ENCODE data around the gene NDUFA12.
"Not testable (repeated sequence)": the region's sequence is repeated elsewhere in the genome, so short reads cannot be mapped to it uniquely, and the experiment has no call there.

Gene NDUFA12

DNA sequence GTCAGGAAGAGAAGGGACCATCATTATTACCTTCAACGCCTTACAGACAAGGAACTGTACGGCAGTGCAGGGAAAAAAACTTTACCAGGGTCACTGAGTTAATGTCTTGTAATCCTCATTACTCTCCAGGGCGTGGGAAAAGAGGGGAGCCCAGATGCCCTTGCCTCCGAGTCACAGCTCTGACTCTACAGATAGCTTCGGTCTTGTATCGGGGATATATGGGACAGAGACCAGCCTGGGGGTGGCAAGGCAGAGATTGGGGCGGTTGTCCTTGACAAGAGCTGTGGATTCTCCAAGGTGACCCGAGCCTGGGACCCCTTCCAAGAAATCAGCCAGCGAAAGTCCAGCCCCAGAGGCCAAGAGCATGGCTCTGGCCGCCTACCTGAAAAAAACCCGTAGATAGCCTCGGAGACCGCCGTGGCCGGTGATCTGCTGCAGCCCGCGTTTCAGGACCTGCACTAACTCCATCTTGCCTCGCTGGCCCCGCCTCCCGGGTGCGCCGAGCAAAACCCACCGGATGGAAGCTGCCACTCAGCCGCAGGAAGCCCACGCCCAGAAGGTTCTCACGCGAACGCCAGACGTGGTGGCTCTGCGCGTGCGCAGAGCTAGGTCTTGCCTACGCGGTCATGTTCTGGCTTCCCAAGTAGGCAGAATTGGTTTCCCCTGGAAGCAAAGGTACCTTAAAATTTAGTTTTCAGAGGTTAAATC, at the start of gene NDUFA12:
TSS of gene NDUFA12 (minus strand) at position 485 of the 708 bp plus-strand sequence. CDS start at position 468, 17 bp downstream.
- DNase-seq: peak; percentile 92

GRCh38 chr12:95051241-95051640, 47.7 kb upstream of the NDUFA12 start:
- no peak for DNase-seq

- DNase-seq: no peak
Observed at GRCh38 chr12:95037906-95038305, 34.4 kb upstream of the NDUFA12 start.

DNA sequence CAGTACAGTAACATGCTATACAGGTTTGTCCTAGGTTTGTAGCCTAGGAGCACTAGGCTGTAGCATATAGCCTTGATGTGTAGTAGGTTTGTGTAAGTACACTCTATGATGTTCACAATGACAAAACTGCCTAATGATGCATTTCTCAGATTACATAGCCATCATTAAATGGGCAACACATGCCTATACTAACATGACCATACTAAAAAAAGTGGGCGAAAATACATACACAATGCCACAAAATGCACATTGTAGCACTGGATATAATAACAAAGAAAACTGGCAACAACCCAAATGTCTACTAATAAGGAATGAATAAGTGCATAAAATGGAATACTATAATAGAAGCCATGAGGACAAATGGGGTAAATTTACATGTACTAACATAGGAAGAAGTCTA, 31.3 kb upstream of the NDUFA12 start:
- no peak for DNase-seq

DNA sequence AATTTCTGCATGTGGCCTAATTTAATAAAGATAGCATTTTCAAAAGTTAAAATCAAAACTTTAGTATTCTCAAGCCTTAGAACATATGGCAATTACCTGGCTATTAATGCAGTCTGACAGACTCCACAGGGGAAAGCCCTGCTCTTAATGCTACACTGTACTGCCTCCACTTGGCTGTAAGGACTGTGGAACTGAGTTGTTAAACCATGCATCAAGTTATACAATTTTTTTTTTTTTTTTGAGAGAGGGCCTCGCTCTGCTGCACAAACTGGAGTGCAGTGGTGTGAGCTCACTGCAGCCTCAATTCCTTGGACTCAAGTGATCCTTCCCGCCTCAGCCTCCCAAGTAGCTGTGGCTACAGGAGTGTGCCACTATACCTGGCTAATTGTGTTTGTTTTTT, 19.0 kb upstream of the NDUFA12 start:
- no peak for DNase-seq

- DNase-seq: no peak
Observed at GRCh38 chr12:95017482-95017881, 14.0 kb upstream of the NDUFA12 start.

- no peak for DNase-seq
Observed at GRCh38 chr12:95016120-95016519, 12.6 kb upstream of the NDUFA12 start.

DNA sequence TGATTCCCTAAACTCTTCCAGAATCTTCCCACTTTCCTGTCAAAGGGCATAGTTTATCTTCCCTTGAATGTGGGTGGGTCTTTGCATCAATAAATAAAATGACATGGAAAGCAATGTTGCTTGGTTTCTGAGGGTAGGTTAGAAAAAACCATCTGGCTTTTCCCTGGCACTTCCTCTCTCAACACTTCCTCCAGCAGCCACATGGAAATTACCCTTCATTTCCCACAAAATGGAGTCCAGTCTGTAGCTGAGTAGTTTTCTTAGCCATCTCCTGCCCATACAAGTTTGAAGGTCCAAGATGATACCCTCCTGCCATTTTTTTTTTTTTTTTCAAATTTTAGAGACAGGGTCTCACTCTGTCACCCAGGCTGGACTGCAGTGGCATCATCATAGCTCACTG, 11.1 kb upstream of the NDUFA12 start:
- DNase-seq: no peak

DNA sequence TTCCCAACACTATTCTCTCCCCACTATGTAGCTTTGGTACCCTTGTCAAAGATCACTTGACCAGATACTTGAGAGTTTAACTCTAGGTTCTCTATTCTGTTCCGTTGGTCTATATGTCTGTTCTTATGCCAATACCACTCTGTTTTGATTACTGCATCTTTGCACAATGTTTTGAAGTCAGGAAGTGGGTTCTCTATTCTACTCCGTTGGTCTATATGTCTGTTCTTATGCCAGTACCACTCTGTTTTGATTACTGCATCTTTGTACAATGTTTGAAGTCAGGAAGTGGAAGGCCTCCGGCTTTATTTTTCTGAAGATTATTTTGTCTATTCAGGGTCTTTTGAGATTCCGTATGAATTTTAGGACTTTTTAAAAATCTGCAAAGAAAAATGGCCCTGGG, 2.7 kb upstream of the NDUFA12 start:
- no peak for DNase-seq

DNA sequence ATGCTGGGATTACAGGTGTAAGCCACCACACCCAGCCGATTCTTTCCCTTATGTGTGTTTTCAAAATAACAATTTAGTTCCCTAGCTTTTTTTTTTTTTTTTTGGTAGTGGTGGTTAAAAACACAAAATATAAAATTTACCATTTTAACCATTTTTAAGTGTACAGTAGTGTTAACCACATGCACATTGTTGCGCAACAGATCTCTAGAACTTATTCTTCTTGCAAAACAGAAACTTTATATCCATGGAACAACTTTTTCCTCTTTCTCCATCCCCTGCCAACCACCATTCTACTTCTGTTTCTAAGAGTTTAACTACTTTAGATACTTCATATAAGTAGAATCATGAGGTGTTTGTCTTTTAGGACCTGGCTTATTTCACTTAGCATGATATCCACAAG, 1.1 kb upstream of the NDUFA12 start:
- no peak for DNase-seq

DNA sequence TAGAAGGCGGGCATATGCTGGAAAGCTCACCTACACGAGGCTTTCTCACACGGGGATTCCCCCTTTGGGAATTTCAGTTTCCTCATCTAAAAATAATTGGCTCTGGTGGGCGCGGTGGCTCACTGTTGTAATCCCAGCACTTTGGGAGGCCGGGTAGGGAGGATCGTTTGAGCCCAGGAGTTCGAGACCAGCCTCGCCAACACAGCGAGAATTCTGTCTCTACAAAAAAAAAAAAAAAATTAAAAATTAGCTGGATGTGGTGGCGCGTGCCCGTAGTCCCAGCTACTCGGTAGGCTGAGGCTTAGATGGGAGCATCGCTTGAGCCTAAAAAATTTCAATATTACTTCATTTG, 400 bp upstream of the NDUFA12 start:
- no peak for DNase-seq

- DNase-seq: no peak
Observed at GRCh38 chr12:95002754-95003153, 743 bp downstream of the NDUFA12 start.

DNA sequence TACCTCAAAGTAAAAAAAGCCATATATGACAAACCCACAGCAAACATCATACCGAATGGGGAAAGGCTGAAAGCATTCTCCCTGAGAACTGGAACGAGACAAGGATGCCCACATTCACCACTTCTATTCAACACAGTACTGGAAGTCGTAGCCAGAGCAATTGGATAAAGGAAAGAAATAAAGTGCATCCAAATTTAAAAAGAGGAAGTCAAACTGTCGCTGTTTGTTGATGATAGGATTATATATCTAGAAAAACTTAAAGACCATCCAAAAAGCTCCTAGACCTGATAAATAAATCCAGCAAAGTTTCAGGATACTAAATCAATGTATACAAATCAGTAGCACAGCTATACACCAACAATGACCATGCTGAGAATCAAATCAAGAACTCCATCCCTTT, 5.2 kb downstream of the NDUFA12 start:
- no peak for DNase-seq

- no peak for DNase-seq
Observed at GRCh38 chr12:94997726-94998125, 5.8 kb downstream of the NDUFA12 start.

DNA sequence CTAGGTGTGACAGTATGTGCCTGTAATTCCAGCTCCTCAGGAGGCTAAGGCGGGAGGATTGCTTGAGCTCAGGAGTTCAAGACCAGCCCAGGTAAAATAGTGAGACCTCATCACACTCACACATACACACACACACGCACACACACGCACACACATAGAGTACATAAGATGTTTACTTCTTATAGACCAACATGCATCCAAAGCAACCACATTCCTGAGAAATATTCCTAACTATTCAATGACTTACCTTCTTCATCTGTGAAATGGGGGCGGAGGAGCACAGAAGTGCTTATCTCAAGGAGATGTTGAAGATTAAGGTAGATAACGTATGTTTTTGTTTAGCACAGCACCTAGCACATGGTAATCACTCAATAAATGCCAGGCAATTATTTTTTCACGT, 6.4 kb downstream of the NDUFA12 start:
- DNase-seq: no peak

DNA sequence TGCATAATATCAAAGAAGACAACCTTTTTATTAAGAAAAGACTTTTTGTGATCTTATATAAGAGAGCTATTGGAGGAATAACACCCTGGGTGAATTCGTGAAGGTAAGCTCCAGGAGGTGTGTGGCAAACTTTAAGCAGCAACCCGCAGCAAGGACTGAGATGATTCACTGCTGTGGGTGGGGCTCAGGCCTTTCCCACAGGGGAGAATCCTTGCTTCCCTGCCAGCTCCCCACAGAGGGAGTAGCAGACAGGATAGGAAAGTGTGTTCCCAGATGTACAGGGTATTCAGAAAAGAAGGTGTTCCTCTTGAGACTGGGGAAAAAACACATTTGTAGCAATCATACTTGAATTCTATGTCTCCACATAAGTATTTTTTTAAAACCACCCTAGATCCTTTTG, 9.2 kb downstream of the NDUFA12 start:
- DNase-seq: no peak

DNA sequence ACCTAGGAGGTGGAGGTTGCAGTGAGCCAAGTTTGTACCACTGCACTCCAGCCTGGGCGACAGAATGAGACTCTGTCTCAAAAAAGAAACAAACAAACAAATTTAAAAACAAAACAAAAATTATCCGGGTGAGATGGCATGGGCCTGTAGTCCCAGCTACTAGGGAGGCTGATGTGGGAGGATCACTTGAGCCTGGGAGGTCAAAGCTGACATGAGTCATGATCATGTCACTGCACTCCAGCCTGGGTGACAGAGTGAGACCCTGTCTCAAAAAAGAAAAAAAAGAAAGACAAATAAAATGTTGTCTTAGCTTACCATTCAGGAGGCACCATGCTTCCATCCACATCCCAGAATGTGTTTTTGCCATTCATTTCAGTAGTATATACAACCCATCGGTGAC, 9.6 kb downstream of the NDUFA12 start:
- not testable (repeated sequence) for DNase-seq

DNA sequence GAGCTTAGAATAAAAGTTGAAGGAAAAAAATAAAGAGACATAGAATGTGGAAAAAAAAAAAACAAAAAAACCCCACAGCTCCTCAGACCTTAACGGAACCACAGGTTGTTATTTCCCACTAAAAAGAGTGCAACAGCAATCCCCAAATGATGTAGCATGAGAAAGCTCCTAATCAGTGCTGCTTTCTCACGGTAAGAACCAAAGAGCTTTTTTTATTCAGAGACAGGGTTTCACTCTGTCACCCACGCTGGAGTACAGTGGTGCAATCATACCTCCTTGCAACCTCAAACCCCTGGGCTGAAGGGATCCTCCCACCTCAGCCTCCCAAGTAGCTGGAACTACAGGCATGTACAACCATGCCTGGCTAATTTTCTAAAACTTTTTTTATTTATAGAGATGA, 13.3 kb downstream of the NDUFA12 start:
- DNase-seq: no peak

- no peak for DNase-seq
Observed at GRCh38 chr12:94988471-94988870, 15.0 kb downstream of the NDUFA12 start.

DNA sequence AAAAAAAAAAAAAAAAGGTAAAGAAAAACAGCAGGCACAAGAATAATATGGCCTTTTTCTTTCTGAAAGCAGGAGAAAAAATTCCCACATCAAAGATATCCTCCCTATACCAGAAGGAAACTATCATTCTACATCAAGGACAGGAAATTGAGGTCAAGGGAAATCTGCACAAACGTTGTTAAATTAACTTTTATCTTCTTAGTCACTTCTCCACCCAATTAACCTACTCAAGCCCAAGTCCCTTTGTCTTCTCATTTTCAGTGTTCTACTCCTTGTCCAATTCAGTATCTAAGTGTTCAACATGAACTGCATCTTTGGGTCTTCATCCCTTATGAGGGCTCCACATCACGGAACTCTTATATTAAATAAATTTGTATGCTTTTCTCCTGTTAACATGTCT, 15.7 kb downstream of the NDUFA12 start:
- DNase-seq: no peak

DNA sequence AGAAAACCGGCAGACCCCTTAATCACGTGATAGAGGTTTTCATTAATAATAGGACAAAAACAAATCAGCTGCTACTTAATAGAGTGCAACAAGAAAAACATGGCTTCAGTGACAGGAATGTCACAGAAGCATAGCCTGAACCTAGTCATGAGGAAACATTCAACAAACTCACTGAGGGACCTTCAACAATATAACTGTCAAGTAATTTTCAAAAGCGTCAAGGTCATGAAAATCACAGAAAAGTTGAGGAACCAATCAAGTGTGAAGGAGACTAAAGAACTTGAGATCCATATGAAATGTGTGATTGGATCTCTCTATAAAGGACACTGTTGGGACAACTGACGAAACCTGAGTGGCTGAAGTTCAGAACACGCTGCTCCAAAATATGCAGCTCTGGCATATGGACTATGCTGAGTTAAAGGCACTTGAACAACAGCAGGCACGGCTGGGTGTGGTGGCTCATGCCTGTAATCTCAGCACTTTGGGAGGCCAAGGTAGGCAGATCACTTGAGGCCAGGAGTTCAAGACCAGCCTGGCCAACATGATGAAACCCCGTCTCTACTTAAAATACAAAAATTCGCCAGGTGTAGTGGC, 16.3 kb downstream of the NDUFA12 start:
- DNase-seq: no peak

DNA sequence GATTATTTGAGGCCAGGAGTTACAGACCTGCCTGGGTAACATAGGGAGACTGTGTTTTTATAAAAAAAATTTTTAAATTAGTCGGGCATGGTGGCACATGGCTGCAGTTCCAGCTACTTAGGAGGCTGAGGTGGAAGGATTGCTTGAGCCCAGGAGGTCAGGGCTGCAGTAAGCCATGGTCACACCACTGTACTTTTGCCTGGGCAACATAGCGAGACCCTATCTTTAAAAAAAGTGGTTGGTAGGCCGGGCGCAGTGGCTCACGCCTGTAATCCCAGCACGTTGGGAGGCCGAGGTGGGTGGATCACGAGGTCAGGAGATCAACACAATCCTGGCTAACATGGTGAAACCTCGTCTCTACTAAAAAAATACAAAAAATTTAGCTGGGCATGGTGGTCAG, 18.4 kb downstream of the NDUFA12 start:
- DNase-seq: not testable (repeated sequence)

DNA sequence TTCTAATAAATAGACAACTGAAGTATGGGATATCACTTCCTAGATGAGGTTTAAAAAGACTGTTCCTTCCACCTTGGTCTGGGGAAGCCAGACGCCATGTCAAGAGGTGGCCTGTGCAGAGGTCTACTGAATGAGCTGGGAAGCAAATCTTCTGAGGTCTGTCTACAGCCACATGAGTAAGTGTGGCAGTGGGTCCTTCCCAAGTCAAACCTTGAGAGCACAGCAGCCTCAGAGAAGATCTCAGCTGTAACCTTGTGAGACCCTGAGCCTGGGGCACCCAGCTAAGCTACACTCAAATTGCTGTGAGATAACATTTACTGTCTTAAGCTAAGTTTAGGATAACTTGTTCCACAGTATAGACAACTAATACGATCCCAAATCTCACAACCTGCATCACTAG, 20.2 kb downstream of the NDUFA12 start:
- DNase-seq: no peak

DNA sequence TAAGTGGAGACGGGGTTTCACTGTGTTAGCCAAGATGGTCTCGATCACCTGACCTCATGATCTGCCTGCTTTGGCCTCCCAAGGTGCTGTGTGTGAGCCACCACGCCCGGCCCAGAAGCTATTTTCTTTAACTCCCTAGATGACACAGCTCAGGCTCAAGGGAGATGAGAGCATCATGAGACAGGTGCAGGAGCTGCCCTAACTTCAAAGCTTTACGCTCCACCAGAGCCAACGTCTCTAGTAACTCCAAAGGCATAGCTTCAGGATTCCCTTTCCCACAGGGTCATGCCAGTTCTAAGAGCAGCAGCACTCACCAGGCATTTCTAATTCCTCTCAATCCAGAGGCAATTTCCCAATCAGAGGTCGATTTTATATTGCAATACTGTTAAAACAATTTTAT, 21.0 kb downstream of the NDUFA12 start:
- DNase-seq: no peak

DNA sequence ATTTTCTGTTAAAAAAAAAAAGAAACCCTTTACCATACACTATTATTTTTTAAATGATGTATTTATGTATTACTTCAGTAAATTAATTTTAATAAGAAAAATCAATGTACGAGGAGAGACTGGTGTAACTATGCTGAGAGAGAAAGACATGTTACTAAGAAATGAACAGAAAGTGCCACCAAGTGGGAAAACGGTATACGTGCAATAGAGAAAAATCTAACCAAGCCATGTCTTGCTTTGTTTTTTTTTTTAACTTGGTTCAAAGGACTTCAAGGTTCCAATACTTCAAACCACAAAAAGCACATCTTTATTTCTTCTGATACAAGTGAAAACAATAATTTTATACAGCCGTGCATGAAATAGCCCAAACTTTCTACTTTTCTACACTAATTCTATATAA, 22.9 kb downstream of the NDUFA12 start:
- DNase-seq: no peak

Measured in NCI-H2029 (cell line).